HCT116 (cell line): ENCODE measurements around the gene TMEM54. TPM values are rescaled to one million over a fixed set of nuclear protein-coding genes. Genes with fewer than 3 reads are reported as not detected.

Source experiments
- ATAC-seq: fragments of 200-7000 bp; cut with Tn5 transposase; 2 replicates; pipeline ENCODE4 v1.9.1; 2020; ENCODE audit warnings: mild to moderate bottlenecking, moderate library complexity
- BruUV-seq: library from RNA; stranded (reverse); fragments of 400-500 nt; replicated peaks from 2 replicates; lab custom pipeline; 2021; lab: Mats Ljungman, UMichigan
- CTCF ChIA-PET: fragments of 300-600 bp; sonication (Branson Sonifier 250); formaldehyde crosslinking; loops from one replicate; lab custom pipeline; 2021; ENCODE audit warnings: antibody characterized with exemption; lab: Charles Lee
- POLR2A ChIA-PET: fragments of 300-600, 350-600 bp; sonication (Branson Sonifier 250); formaldehyde crosslinking; loops from one replicate; lab custom pipeline; 2021; ENCODE audit warnings: antibody characterized with exemption; lab: Charles Lee
- RAD21 ChIA-PET, 2 experiments: fragments of 300-600 bp; sonication (Branson Sonifier 250); formaldehyde crosslinking; loops; one replicate each; lab custom pipeline; 2023; ENCODE audit warnings: low total read pairs in 2 of 2; ENCODE audit not compliant: uncharacterized antibody in 2 of 2, unreplicated experiment in 2 of 2, low non-redundant PET in 1 of 2; lab: Charles Lee
- DNase-seq: peaks from one replicate; pipeline ENCODE4 v3.0.0-alpha.2; 2010; ENCODE audit warnings: low read depth, low spot score
- H2AFZ ChIP-seq: fragments of 200-600 bp; shearing (Covaris generic), sonication (generic); 2 replicates; pipeline ENCODE4 v1.6.1; 2017; ENCODE audit warnings: low read depth, mixed run types, mixed read lengths, antibody characterized with exemption, low read length; ENCODE audit not compliant: poor library complexity, severe bottlenecking
- H3K27ac ChIP-seq: 2 replicates; pipeline ENCODE4 v1.5.1; 2012; ENCODE audit warnings: low read depth, low read length
- H3K27me3 ChIP-seq: fragments of 200-600 bp; sonication (generic); 2 replicates; pipeline ENCODE4 v1.6.1; 2016; ENCODE audit warnings: mixed run types, low read length, mixed read lengths; ENCODE audit not compliant: insufficient read depth
- H3K36me3 ChIP-seq, 2 experiments: fragments of 200-500 bp in 1 of 2; fragments of 200-600 bp in 1 of 2; sonication (Bioruptor generic) in 1 of 2; sonication (generic) in 1 of 2; 2 replicates each; pipeline versions ENCODE4 v1.5.1 to v1.6.1; 2014 to 2016; ENCODE audit warnings: low read length in 2 of 2, inconsistent platforms in 1 of 2, mixed read lengths in 1 of 2, mixed run types in 1 of 2; ENCODE audit not compliant: insufficient read depth in 2 of 2, control insufficient read depth in 1 of 2
- H3K4me1 ChIP-seq, 2 experiments: fragments of 200-600 bp in 1 of 2; sonication (generic) in 1 of 2; 2 replicates each; pipeline versions ENCODE4 v1.5.1 to v1.6.1; 2012 to 2017; ENCODE audit warnings: low read length in 2 of 2, inconsistent platforms in 1 of 2, mild to moderate bottlenecking in 1 of 2, mixed read lengths in 1 of 2, mixed run types in 1 of 2, moderate library complexity in 1 of 2; ENCODE audit not compliant: insufficient read depth in 2 of 2, control insufficient read depth in 1 of 2
- H3K4me2 ChIP-seq: fragments of 200-600 bp; sonication (generic); 2 replicates; pipeline ENCODE4 v1.6.1; 2017; ENCODE audit warnings: mixed run types, low read length, mixed read lengths
- H3K4me3 ChIP-seq, 2 experiments: fragments of 200-600 bp in 1 of 2; sonication (generic) in 1 of 2; replicated peaks in 1 of 2; 2 replicates each; pipeline ENCODE4 v1.5.1; 2011 to 2016; ENCODE audit warnings: low read length in 2 of 2, control low read depth in 1 of 2, low read depth in 1 of 2, mild to moderate bottlenecking in 1 of 2, mixed read lengths in 1 of 2, mixed run types in 1 of 2
- H3K79me2 ChIP-seq: fragments of 200-600 bp; sonication (generic); 2 replicates; pipeline ENCODE4 v1.6.1; 2017; ENCODE audit warnings: mild to moderate bottlenecking, mixed run types, low read length, moderate library complexity, mixed read lengths; ENCODE audit not compliant: insufficient read depth
- H3K9ac ChIP-seq: fragments of 200-600 bp; sonication (generic); 2 replicates; pipeline ENCODE4 v1.6.1; 2016; ENCODE audit warnings: low read length, mixed read lengths
- H3K9me2 ChIP-seq: fragments of 200-600 bp; sonication (generic), shearing (Covaris generic); 2 replicates; pipeline ENCODE4 v1.6.1; 2017; ENCODE audit warnings: mixed run types, mild to moderate bottlenecking, moderate library complexity; ENCODE audit not compliant: insufficient read depth
- H3K9me3 ChIP-seq, 2 experiments: fragments of 200-500 bp in 1 of 2; fragments of 200-600 bp in 1 of 2; sonication (Bioruptor generic) in 1 of 2; sonication (generic) in 1 of 2; 2 replicates each; pipeline ENCODE4 v1.6.1; 2014 to 2017; ENCODE audit warnings: low read length in 2 of 2, mixed read lengths in 2 of 2, inconsistent platforms in 1 of 2, low read depth in 1 of 2, mild to moderate bottlenecking in 1 of 2, mixed run types in 1 of 2, moderate library complexity in 1 of 2; ENCODE audit not compliant: control insufficient read depth in 1 of 2, insufficient read depth in 1 of 2
- H4K20me1 ChIP-seq: fragments of 200-600 bp; sonication (generic), shearing (Covaris generic); 2 replicates; pipeline ENCODE4 v1.6.1; 2017; ENCODE audit warnings: mixed run types, mild to moderate bottlenecking, moderate library complexity; ENCODE audit not compliant: insufficient read depth
- CEBPB ChIP-seq: IDR thresholded peaks from 2 replicates; pipeline ENCODE4 v1.6.1; 2012; ENCODE audit warnings: low read depth
- EGR1 ChIP-seq: IDR thresholded peaks from 2 replicates; pipeline ENCODE4 v1.6.1; 2012; ENCODE audit warnings: low read depth
- EZH2phosphoT487 ChIP-seq: fragments of 200-600 bp; IDR thresholded peaks from 2 replicates; pipeline ENCODE4 v1.6.1; 2018; ENCODE audit warnings: antibody characterized with exemption, borderline replicate concordance
- POLR2AphosphoS5 ChIP-seq: IDR thresholded peaks from 2 replicates; pipeline ENCODE4 v1.6.1; 2011; ENCODE audit warnings: mild to moderate bottlenecking, low read depth, low read length, moderate library complexity
- SIN3A ChIP-seq: IDR thresholded peaks from 2 replicates; pipeline ENCODE4 v1.6.1; 2012; ENCODE audit warnings: low read depth
- SP1 ChIP-seq: IDR thresholded peaks from 2 replicates; pipeline ENCODE4 v1.6.1; 2012; ENCODE audit warnings: low read depth
- ZNF274 ChIP-seq: fragments of 200-500 bp; sonication (Bioruptor generic); IDR thresholded peaks from 2 replicates; pipeline ENCODE4 v1.6.1; 2014; ENCODE audit warnings: mild to moderate bottlenecking, low read depth, low read length, inconsistent platforms
- intact Hi-C: fragments of 100-400 bp; cut with micrococcal nuclease; formaldehyde crosslinking; loops from 2 replicates; pipeline ENCODE4 v1.10.0; 2022
- total RNA-seq: library from RNA; stranded (reverse); gene quantifications from one replicate; pipeline ENCODE4 v1.2.1, GENCODE V29; 2021; ENCODE audit not compliant: unreplicated experiment
- TF ChIP-seq, protein P1 (sequence below): IDR thresholded peaks from 2 replicates; pipeline ENCODE4 v1.6.1; 2012
- TF ChIP-seq, protein P2 (sequence below): IDR thresholded peaks from 2 replicates; pipeline ENCODE4 v1.6.1; 2012; ENCODE audit warnings: low read depth
- TF ChIP-seq, protein P3 (sequence below): IDR thresholded peaks from 2 replicates; pipeline ENCODE4 v1.6.1; 2011; ENCODE audit warnings: mild to moderate bottlenecking, low read length, moderate library complexity; ENCODE audit not compliant: insufficient replicate concordance; ENCODE audit errors: extremely low read depth

TMEM54 gene
- total RNA-seq, 1 experiment from 2014 or later = 121 TPM

DNA sequence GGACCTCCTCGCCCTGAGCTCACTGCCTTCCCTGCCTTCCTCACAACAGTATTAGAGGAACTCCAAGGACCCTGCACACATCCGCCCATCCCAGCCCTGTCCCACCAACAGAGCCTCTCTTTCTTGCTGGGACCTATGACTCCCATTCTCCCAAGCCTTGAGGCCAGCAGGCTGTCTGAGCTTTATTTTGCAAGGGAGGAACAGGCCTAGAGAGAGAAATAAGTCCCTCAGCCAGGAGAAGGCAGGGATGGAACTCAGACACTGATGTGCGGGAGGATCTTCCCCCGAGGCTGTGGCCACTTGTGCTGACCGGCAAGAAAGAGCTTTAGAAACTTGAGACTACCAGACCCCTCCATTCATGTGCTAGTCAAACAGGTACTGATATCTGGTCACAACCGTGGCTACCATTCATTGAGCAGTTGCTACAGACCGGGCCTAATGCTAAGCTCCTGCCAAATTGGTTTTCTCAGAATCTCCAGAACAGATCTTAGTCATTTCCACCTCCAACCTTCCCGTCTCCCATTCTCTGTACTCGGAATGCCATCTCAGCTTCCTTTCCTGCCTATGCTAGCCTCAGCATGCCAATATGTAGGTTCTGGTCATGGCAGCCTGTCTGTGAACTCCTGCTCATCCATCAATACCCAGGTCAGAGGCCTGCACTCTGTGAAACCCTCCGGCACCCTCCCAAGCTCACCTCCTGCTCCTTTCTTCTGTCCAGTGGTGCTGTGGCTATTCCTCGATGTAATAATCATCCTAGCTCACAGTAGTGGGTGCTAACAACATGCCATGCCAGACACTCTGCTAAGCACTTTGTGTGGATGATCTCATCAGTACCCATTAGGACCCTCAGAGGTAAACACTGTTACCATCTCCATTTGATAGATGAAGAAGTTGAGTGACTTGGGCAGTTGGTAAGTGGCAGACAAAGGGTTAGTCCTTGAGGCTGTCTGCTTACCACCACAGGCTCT, 3.8 kb downstream of the TMEM54 start:
- Histone ChIP-seq H3K9me2 (no peaks in the 10 kb centered on the region), H3K4me3 (no peak overlapping the region), H3K36me3 (peaks cover 0 to 8% of the 10 kb centered on the region in 2 experiments; a peak in 2 of 4 replicates), H3K9ac (no peak overlapping the region), H3K4me1 (peaks cover 16 to 34% of the 10 kb centered on the region in 2 experiments; a peak in 3 of 4 replicates), H3K9me3 (no peaks in the 10 kb centered on the region), H2AFZ (no peak overlapping the region), H3K4me2 (no peak overlapping the region), H3K27ac (no peak overlapping the region), H4K20me1 (no peaks in the 10 kb centered on the region), H3K27me3 (no peaks in the 10 kb centered on the region), H3K79me2 (peaks cover 6% of the 10 kb centered on the region; the same call in 1 of the 2 replicates)
- BruUV-seq = TSS peak; percentile 27
- TF ChIP-seq, protein P1, sequence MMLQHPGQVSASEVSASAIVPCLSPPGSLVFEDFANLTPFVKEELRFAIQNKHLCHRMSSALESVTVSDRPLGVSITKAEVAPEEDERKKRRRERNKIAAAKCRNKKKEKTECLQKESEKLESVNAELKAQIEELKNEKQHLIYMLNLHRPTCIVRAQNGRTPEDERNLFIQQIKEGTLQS = no peak
- TF ChIP-seq EGR1 (no peak), POLR2AphosphoS5 (no peak), CEBPB (no peak), ZNF274 (no peak), SIN3A (no peak), SP1 (no peak), EZH2phosphoT487 (no peak)
- TF ChIP-seq, protein P2, sequence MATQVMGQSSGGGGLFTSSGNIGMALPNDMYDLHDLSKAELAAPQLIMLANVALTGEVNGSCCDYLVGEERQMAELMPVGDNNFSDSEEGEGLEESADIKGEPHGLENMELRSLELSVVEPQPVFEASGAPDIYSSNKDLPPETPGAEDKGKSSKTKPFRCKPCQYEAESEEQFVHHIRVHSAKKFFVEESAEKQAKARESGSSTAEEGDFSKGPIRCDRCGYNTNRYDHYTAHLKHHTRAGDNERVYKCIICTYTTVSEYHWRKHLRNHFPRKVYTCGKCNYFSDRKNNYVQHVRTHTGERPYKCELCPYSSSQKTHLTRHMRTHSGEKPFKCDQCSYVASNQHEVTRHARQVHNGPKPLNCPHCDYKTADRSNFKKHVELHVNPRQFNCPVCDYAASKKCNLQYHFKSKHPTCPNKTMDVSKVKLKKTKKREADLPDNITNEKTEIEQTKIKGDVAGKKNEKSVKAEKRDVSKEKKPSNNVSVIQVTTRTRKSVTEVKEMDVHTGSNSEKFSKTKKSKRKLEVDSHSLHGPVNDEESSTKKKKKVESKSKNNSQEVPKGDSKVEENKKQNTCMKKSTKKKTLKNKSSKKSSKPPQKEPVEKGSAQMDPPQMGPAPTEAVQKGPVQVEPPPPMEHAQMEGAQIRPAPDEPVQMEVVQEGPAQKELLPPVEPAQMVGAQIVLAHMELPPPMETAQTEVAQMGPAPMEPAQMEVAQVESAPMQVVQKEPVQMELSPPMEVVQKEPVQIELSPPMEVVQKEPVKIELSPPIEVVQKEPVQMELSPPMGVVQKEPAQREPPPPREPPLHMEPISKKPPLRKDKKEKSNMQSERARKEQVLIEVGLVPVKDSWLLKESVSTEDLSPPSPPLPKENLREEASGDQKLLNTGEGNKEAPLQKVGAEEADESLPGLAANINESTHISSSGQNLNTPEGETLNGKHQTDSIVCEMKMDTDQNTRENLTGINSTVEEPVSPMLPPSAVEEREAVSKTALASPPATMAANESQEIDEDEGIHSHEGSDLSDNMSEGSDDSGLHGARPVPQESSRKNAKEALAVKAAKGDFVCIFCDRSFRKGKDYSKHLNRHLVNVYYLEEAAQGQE = no peak
- TF ChIP-seq, protein P3, sequence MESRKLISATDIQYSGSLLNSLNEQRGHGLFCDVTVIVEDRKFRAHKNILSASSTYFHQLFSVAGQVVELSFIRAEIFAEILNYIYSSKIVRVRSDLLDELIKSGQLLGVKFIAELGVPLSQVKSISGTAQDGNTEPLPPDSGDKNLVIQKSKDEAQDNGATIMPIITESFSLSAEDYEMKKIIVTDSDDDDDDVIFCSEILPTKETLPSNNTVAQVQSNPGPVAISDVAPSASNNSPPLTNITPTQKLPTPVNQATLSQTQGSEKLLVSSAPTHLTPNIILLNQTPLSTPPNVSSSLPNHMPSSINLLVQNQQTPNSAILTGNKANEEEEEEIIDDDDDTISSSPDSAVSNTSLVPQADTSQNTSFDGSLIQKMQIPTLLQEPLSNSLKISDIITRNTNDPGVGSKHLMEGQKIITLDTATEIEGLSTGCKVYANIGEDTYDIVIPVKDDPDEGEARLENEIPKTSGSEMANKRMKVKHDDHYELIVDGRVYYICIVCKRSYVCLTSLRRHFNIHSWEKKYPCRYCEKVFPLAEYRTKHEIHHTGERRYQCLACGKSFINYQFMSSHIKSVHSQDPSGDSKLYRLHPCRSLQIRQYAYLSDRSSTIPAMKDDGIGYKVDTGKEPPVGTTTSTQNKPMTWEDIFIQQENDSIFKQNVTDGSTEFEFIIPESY = no peak
- ATAC-seq = no peak
- intact Hi-C loops = no loop called here
- POLR2A ChIA-PET = no interaction called here
- no peak for DNase-seq
- CTCF ChIA-PET = interaction anchor here (1.0 kb wide), 1 partner anchor 11 kb away, joined by 3 read pairs; the partner anchor contains the start of gene HPCA
- RAD21 ChIA-PET = no interaction called here
